NCI-H2227 (cell line): ENCODE results near the gene URI1.

Source experiments
- DNase-seq: peaks from one replicate; lab custom pipeline; 2025; ENCODE audit not compliant: unreplicated experiment; lab: John Stamatoyannopoulos, UW

The URI1 gene

DNA sequence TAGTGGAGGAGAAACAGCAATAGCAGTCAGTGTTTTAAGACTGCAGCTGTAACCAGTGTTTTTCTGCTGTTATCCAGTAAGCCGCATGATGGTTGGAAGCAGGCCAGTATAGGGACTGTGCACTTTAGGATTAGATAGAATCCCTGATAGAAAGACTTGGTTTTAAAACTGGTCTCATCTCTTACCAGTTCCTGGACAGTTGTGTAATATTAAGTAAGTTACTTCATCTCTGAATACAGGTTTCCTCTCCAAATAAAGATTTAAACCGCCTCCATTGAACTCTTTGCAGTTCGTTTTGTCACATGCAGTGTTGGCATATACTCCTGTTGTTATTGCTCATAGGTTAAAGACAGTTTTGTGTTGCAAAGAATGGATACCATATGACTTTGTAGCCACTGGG lies 25.6 kb downstream of the URI1 start:
- no peak for DNase-seq

DNA sequence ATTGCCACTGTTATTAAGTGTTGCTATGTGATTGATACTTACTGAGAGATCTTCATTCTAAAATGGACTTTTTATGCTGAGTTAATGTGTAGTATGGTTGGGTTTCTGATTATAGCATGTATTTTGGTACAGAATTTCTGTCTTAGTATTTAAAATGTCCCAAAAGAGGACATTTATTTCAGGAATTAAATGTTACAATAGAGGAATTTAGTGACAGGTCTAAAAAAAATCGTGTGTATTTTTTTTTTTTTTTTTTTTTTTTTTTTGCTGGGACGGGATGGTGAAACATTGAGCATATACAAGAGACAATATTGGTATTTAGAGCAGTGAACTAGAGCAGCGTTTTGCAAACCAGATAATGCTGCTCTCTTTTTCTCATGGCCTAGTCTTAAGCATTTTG lies 27.9 kb downstream of the URI1 start:
- DNase-seq: no peak

DNA sequence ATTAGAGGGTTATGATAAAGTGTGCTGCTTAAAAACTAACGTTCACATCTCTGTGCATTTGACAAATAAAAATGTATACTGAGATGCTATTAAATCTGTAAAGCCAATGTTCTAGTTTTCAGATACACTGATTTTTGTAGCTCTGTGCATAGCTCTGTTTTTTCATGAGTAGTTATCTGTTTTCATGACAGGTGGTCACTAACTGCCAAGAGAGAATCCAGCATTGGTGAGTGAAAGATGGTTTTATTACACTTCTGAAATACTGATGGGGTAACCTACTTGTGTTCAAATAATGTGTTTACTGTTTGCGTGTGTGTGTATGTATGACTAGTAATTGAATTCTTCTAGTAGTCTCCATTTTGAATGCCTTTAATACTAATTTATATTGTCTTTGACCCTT lies 29.0 kb downstream of the URI1 start:
- DNase-seq: no peak

DNA sequence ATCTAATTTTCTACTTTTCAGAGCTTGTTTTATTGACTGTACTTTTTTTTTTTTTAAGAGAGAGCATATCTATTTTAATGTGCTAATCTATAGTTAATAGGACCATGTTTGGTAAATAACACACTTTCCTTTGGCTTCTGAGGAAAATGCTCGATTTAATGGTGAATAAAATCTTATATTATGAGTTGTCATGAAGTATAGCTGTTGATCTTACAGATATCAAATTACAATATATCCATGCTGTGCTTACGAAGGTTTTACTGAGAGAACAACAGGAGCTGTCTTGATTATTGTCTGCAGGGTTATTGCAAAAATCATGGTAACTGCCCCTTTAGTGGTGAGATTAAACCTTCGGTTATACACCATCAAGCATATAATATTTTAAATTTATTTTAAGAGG lies 29.6 kb downstream of the URI1 start:
- DNase-seq: no peak

DNA sequence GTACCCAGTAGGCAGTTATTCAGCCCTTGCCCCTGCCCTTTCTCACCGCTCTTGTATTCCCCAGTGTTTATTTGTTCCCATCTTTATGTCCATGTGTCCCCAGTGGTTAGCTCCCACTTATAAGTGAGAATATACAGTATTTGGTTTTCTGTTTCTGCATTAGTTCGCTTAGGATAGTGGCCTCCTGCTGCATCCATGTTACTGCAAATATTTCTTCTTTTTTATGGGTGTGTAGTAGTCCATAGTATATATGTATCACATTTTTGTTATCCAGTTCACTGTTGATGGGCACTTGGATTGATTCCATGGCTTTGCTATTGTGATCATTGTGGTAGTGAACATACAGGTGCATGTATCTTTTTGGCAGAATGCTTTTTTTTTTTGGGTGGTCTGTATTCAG lies 32.7 kb downstream of the URI1 start:
- no peak for DNase-seq

DNA sequence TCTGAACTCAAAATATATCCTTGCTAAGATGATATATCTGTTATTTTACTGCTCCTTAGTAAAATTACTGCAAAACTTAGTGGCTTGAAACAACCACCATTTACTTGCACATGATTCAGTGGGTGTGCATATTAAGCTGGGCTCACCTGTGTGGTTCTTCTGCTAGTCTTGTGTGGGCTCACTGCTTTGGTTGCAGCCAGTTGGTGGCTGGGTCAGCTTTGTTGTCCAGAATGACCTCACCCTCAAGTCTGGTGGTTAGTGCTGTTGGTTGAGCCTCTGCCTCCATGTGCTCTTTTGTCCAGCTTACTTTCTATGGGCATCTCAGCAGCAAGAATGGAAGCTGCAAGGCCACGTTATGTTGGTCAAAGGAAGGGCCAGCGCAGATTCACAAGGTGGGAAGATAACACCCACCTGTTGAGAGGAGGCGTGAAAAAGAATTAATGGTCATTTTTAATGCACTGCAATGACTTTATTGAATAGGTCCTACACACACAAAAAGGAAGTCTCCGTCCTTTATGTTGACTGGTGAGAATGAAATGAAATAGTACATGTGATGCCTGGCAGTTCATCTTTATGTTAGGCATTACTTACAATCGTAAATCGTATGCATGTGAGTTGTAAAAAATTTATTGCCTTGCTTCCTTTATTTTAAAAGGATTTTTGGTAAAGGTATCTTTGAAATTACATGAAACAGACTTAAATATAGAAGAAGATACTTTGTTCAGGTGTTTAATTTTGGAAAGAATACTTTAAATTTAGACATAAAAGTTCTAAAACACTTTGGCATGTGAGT lies 34.3 kb downstream of the URI1 start:
- no peak for DNase-seq

DNA sequence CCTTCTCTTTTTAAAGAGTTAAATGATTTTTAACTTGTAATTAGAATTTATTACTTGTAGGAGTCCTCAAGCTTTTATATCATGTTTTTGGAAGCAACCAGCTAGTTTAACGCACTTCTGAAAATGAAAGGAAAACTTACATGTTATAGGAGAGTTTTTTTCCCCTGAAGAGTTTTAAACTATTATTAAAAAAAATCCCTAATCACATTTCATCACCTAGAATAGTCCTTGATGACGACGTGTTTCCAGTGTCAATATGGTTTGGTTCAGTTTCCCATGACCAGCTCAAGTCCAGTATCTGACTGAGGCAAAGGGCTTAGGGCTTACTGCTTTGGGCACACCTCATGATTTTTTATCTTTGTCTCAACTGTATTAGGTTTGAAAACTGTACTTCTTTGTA lies 36.0 kb downstream of the URI1 start:
- DNase-seq: no peak

DNA sequence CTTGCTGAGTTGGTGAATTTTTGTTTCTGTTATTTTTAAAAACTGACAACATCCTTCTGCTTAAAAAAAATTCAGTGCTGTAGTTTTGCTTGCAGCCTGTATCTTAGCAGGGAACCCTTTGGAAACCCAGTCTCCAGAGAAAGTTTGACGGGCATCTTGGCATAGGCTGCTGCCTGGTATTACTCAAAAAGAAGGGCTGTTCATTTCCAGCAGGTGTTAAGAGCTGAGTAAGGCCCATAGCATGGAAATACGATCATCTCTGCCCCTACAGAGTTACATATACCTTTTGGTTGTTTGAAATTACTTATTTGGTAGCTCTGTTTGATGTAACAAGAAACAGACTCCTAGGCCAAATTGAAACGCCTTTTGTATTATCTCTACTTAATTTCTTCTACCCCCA lies 41.5 kb downstream of the URI1 start:
- DNase-seq: no peak

DNA sequence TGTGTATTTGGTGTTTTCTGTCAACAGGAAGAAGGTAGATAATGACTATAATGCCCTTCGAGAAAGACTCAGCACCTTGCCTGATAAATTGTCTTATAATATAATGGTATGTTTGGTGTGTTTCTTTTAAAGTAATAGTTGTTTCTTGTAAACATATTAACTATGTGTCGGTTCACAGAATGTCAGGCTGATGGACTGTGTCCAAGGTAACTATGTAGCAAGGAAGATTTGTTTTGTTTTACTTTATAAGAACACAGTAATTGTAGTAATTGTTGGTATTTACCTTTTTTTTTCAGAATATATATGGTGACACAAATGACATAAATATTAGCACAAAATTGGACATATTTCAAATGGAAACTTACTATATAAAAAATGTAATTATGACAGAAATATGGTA lies 43.2 kb downstream of the URI1 start:
- DNase-seq: no peak

DNA sequence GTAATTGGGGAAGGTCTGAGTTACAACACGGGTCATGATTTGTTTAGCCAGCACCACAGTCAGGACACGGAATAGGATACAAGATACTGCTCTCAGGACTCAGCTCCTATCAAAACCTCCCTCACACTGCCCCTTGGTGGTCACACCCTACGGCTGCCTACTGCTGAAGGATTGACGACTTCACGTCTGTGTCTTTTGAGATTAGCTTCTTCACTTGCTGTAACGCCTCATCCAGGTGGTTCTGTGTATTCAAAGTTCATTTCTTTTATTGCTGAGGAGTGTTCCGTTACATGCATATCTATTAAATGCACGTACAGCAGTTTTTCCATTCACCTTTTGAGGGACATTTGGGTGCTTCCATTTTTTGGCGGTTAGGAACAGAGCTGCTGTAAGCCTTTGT lies 46.3 kb downstream of the URI1 start:
- DNase-seq: no peak

DNA sequence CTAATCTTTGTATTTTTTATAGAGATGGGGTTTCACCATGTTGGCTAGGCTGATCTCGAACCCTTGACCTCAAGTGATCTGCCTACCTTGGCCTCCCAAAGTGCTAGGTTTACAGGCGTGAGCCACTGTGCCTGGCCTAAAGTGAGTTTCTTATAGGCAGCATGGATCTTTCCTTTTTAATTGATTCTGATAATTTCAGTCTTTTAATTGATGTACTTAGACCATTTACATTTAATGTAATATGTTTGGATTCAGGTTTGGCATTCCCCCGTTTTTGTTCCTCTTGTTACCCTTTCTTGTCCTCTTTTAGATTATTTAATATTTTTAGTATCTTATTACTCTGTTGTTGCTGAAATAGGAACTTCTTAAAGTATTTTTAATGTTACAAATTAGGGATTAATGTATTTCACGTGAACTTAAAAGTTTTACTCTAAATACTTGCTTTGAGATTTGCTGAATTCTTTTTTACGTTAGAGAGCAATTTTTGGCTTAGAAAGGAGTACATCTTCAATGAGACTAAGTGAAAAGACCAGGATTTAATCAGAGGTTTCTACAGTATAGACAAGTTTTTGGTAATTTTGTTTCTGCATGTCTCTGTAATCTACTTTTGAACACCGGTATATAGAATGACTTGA lies 50.3 kb downstream of the URI1 start:
- no peak for DNase-seq

DNA sequence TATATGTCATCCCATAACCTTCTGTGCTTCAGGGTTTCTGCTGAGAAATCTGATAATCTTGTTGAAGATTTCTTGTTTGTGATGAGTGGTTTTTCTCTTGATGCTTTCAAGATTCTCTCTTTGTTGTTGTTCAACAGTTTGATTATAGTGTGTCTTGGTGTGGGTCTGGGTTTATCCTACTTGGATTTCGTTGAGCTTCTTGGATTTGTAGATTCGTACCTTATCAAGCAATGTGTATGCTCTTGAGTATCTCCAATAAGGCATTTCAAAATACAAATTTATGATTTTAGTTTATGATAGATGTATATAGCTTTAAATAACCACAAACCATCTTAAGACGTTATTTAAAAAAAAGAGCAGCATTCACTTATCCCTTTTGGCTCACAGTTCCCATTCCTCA lies 57.5 kb downstream of the URI1 start:
- no peak for DNase-seq

DNA sequence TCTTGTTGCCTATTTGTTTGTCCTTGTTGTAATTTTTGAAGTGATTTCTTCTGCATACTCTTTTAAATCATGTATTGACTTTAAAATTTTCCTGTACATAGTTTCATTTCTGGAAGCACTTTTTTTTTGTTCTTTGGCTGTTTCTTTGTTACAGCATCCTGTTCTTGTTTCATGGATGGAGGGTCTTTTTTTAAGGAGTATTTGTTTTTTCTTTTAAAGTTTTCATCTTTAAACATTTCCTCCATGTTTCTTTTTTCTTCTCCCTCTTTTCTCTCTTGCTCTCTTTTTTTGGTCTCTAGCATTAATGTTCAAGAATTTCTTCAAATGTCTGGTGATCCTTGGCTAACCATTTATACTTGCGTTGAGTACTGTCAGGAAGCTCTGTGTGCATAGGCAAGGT lies 58.8 kb downstream of the URI1 start:
- no peak for DNase-seq

DNA sequence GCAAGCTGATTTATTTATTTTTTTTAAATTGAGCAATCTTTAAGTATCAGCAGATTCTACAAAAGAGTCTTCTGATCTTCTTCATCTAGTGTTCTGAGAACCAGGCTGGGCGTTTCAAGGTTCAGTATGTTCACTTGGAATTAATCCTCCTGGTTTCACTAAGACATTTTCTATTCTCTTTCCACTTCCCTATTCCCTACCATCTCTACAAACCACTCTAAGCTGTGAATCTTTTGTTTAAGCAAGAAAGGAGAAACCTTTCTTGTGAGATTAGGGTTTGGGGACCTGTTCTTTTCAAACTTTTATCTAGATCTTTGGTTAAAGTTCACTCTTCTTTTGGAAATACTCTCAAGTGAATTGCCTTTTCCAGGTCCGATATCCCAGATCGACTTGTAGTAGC lies 59.3 kb downstream of the URI1 start:
- DNase-seq: no peak

DNA sequence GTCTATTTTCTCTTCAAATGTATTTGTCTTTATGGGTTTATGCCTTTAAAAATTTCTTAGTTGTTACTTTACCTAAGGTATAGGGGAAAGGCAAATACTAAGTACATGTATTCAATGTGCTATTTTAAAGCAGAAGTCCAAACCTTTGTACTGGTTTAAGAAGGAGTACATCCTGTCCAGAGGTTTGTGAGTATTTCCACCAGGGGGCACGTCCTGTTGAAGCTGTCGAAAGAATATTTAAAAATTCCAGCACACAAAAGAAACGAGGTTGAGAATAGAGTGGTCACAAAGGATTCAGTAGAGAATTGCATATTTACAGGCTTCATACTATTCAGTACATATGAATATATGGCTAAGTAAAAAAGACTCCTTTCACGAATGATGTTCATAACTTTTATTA lies 59.8 kb downstream of the URI1 start:
- DNase-seq: no peak

DNA sequence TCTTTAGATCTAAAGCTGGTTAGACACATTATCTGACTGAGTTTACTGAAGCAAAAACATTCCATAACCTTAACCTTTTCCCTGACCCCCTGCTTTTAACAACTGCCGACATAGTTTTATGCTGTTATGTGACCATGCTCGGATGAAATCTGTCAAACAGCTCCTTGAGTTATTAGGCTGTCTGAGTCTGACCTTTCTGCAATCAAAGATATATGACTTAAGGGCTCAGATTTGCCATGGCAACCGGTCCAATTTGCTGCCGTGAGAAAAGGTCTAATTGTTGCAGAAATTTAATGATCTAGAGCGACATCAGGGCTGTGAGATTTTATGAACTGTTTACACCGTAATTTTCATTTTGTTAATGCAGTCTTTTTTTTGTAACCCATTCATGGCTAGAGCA lies 61.8 kb downstream of the URI1 start:
- DNase-seq: peak; percentile 52

DNA sequence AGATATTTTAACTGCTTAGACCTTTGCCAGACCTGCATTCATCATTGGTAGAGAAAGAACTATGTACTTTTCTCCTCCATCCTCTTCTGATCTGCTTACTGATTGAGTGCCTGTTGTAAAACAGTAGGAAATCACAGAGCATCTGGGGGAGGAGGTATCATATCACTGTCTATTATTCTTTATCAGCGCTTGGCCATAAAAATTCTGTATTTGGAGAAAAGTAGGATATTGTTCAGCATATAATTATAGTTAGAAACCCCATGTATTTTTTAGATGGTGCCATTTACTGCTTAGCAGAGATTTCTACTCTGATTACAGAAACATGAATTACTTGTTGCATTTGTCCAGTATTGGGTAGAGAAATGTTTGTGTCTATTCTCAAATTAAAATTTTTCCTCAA lies 62.4 kb downstream of the URI1 start:
- DNase-seq: peak; percentile 42

DNA sequence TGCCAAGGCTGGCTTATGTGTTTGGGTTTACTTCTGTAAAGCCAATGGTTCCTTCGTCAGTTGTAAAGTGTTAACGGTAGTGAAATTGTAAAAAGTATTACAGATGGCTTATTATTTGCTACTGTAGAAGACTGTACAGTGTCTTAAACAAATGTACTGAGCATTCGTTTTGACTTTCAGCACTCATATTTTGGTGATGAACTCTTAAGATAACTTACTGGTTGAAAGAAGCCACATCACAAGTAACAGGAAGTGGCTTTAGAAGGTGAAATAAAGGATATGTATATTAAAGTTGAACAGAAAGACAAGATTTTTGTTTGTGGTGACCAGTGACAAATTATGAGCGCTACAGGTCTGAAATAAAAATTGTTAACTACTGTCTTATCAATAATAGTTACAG lies 64.2 kb downstream of the URI1 start:
- DNase-seq: no peak

DNA sequence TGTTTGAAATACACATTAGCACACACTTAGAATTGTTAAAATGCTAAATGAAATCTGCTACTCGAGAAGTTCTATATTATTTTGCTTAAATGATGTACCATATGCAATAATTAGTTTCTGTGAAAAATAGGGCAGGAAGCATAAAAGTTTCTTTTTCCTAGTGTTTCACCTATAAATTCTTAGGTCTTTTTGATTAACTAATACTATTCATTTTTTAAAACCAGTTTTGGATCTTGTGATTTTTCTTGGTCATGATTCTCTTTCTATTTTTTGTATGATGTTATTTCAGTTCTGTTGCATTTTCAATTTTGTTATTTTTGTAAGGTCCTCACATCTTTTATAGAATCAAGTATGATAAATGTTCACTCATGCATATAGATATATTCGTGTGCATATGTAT lies 66.1 kb downstream of the URI1 start:
- DNase-seq: no peak

DNA sequence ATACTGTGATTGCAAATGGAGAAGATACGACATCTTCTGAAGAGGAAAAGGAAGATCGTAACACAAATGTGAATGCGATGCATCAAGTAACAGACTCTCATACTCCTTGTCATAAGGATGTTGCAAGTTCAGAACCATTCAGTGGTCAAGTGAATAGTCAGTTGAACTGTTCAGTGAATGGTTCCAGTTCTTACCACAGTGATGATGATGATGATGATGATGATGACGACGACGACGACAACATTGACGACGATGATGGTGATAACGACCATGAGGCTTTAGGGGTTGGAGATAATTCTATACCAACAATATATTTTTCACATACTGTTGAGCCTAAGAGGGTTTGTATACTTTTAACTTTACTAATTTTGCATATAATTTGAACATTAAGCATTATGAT lies 67.0 kb downstream of the URI1 start:
- no peak for DNase-seq

DNA sequence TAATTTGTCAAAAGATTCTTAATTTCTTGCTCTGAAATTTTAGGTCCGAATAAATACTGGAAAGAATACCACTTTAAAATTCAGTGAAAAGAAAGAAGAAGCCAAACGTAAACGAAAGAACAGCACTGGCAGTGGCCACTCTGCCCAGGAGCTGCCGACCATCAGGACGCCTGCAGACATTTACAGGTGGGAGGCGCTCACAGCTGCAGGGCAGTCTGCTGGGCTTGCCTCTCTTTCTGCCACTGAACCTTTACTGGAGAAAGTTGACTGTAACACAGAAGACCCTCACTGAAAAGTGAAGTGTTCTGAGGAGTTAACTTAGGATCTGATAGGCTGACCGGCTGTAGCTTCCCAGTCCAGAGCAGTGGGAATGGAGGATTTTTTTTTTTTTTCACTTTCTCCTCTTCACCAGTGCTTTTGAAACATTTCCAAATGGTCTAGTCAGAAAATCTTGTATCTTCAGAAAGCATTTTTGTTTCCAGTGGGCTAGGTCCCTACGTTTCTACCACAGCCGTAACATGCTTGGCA lies 69.1 kb downstream of the URI1 start:
- DNase-seq: no peak

DNA sequence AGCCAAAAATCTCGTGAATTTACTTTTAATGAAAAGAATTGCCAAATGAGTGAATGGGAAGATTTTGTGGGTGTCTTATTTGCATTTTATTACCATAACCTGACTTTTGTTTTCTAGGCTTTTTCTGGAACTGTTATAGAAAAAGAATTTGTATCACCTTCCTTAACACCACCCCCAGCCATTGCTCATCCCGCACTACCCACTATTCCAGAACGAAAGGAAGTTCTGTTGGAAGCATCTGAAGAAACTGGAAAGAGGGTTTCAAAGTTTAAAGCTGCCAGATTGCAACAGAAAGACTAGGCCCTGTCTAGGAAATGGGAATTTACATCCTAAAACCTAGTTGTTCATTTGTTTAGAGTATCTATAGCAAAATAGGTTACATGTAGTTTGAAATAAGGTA lies 72.7 kb downstream of the URI1 start:
- DNase-seq: no peak

DNA sequence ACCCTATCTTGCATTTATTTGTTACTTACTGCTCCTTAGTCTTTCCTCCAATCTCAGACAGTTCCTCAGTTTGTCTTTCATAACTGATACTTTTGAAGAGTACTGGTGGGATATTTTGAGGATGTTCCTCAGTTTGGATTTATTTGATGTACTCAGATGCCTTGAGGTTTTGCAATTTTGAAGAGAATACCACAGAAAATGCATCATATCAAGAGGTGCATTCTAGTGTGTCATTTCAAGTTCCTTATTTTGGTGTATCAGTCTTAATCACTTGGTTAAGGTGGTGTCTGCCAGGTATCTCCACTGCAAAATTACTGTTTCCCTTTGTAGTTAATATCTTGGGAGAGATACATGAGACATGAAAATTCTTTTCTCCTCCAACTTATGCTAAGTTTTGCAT lies 75.1 kb downstream of the URI1 start:
- DNase-seq: no peak
